Thyroid gland (tissue), 4 donors: ENCODE results near the gene SLC25A15. TPM values are rescaled to one million over a fixed set of nuclear protein-coding genes. Genes with fewer than 3 reads are reported as not detected.
"Not testable (repeated sequence)": the region's sequence is repeated elsewhere in the genome, so short reads cannot be mapped to it uniquely, and the experiment has no call there.

Experiments
- DNase-seq, 2 donors: peaks; one replicate each; pipeline ENCODE4 v3.0.0-alpha.2; 2019
- H3K27ac ChIP-seq, 3 donors: fragments of 200-600 bp; sonication (generic); 1 replicate in 2 of 3; 2 replicates in 1 of 3; pipeline ENCODE4 v1.5.1; 2016 to 2019; ENCODE audit warnings: mild to moderate bottlenecking in 1 of 3, moderate library complexity in 1 of 3
- H3K27me3 ChIP-seq: fragments of 200-600 bp; sonication (generic); one replicate; pipeline ENCODE4 v1.5.1; 2019
- H3K36me3 ChIP-seq, 2 donors: fragments of 200-600 bp; sonication (generic); one replicate each; pipeline ENCODE4 v1.5.1; 2016 to 2019
- H3K4me1 ChIP-seq, 2 donors: fragments of 200-600 bp; sonication (generic); one replicate each; pipeline ENCODE4 v1.5.1; 2017 to 2019
- H3K4me3 ChIP-seq, 3 donors: fragments of 200-600 bp; sonication (generic); replicated peaks in 1 of 3; 1 replicate in 2 of 3; 2 replicates in 1 of 3; pipeline ENCODE4 v1.5.1; 2016; ENCODE audit warnings: mild to moderate bottlenecking in 1 of 3
- H3K9me3 ChIP-seq: fragments of 200-600 bp; sonication (generic); one replicate; pipeline ENCODE4 v1.5.1; 2017
- POLR2A ChIP-seq, 2 donors: fragments of 450-650 bp; IDR thresholded peaks; one replicate each; pipeline ENCODE4 v1.6.1; 2017; ENCODE audit warnings: antibody characterized with exemption in 2 of 2, mild to moderate bottlenecking in 2 of 2, moderate library complexity in 1 of 2
- WGBS, 2 donors: methylation state at CpG; one replicate each; pipeline ENCODE4 v1.1.5; 2017; 5-methylcytosine and 5-hydroxymethylcytosine counted together
- intact Hi-C: fragments of 100-400 bp; cut with DNase I; formaldehyde crosslinking; loops from one replicate; pipeline ENCODE4 v1.15.1; 2023
- total RNA-seq, 4 donors: library from RNA; depleted of rRNA; stranded (reverse); fragments of >200 nt; gene quantifications; one replicate each; pipeline ENCODE4 v1.2.3, GENCODE V29; 2016
- TF ChIP-seq, protein P1 (sequence below), 6 experiments: fragments of 200-600 bp in 3 of 6; fragments of 450-650 bp in 3 of 6; sonication (generic) in 3 of 6; IDR thresholded peaks; one replicate each; pipeline ENCODE4 v1.5.1; 2016 to 2019; ENCODE audit warnings: antibody characterized with exemption in 6 of 6, mild to moderate bottlenecking in 2 of 6, inconsistent platforms in 1 of 6, moderate library complexity in 1 of 6

The SLC25A15 gene
- total RNA-seq, 4 donors from 2014 or later, result 12.8 to 19.5 (median 13.6) TPM

DNA sequence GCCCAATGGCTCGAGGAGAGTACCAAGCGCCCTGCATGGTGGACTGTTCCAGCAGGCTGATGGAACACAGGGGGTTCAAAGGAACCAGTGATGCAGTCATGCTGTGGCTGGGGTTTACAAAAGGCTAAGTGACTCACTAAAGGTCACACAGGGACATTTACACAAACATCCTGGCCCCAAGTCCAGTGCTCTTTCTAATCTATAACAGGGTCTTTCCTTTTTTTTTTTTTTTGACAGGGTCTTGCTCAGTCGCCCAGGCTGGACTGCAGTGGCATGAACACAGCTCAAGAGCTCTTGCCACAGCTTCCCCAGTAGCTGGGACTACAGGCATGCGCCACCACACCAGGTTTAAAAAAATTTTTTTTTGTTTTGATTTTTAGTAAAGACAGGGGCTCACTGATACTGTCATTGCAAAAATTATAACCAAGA, 2.8 kb upstream of the SLC25A15 start:
- Histone ChIP-seq H3K4me1 (peaks cover 38% of the 10 kb centered on the region in 2 donors), H3K27me3 (no peaks in the 10 kb centered on the region), H3K4me3 (no peak overlapping the region), H3K27ac (peak overlapping the region in 2 of 3 donors; percentile 84 to 93), H3K9me3 (no peaks in the 10 kb centered on the region), H3K36me3 (no peaks in the 10 kb centered on the region)
- no peak for DNase-seq
- intact Hi-C loops, result no loop called here
- 87 to 89% methylated on average over 4 of the region's 4 CpGs for WGBS, 2 donors
- no peak for TF ChIP-seq POLR2A (IDR thresholded peaks at IDR 0.05)
- TF ChIP-seq, protein P1, sequence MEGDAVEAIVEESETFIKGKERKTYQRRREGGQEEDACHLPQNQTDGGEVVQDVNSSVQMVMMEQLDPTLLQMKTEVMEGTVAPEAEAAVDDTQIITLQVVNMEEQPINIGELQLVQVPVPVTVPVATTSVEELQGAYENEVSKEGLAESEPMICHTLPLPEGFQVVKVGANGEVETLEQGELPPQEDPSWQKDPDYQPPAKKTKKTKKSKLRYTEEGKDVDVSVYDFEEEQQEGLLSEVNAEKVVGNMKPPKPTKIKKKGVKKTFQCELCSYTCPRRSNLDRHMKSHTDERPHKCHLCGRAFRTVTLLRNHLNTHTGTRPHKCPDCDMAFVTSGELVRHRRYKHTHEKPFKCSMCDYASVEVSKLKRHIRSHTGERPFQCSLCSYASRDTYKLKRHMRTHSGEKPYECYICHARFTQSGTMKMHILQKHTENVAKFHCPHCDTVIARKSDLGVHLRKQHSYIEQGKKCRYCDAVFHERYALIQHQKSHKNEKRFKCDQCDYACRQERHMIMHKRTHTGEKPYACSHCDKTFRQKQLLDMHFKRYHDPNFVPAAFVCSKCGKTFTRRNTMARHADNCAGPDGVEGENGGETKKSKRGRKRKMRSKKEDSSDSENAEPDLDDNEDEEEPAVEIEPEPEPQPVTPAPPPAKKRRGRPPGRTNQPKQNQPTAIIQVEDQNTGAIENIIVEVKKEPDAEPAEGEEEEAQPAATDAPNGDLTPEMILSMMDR (IDR thresholded peaks at IDR 0.05), result no peak

DNA sequence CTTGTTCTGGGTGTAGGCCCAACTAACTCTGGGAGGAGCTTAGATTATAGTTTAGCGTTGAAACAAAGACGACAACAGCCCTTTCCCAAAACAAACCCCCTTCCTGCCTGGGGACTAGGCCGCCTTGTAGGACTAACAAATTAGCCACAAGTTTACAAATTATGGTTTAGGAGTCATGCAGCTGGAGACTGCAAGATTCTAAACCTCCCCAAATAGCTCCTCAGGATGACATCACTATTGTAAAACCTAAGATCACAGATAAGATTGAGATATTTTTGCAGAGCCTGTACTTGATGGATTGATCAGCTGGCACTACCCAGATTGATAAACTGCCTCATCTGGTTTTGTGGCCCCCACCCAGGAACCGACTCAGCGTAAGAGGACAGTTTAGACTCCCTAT, 2.3 kb upstream of the SLC25A15 start:
- Histone ChIP-seq H3K9me3 (no peaks in the 10 kb centered on the region), H3K27ac (peak overlapping the region in 2 of 3 donors; percentile 84 to 93), H3K27me3 (no peaks in the 10 kb centered on the region), H3K4me1 (peaks cover 38 to 39% of the 10 kb centered on the region in 2 donors), H3K4me3 (no peak overlapping the region), H3K36me3 (no peaks in the 10 kb centered on the region)
- TF ChIP-seq, protein P1 (IDR thresholded peaks at IDR 0.05), result no peak
- no peak for TF ChIP-seq POLR2A (IDR thresholded peaks at IDR 0.05)
- 86 to 92% methylated on average over 5 of the region's 5 CpGs for WGBS, 2 donors
- intact Hi-C loops, result no loop called here
- DNase-seq, result no peak

DNA sequence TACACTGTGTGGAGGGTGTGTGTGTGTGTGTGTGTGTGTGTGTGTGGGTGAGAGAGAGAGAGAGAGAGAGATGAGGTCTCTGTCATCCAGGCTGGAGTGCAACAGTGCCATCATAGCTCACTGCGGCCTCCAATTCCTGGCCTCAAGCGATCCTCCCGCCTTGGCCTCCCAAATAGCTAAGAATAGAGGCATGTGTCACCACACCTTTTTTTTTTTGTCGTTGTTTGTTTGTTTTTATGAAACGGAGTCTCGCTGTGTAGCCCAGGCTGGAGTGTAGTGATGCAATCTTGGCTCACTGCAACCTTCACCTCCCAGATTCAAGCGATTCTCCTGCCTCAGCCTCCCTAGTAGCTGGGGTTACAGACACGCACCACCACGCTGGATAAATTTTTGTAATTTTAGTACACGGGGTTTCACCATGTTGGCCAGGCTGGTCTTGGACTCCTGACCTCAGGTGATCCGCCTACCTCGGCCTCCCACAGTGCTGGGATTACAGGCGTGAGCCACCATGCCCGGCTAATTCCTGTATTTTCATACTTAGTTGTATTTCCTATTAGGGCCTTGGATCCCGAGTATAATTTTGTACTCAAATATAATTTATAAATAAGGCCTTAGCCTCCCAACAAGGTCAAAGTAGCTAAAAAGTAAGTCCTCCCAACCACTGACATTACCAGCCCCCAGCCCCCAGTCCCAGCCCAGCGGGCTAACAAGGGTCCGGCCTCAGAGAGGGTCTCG, 704 bp upstream of the SLC25A15 start:
- H3K9me3 ChIP-seq, H3K36me3 ChIP-seq, intact Hi-C loops, DNase-seq, H3K27me3 ChIP-seq: not testable (repeated sequence)
- 65 to 67% methylated on average over 18 of the region's 18 CpGs for WGBS, 2 donors
- Histone ChIP-seq H3K4me1 (peaks cover 43 to 46% of the 10 kb centered on the region in 2 donors), H3K4me3 (peak overlapping the region; percentile 10 to 74 (median 46)), H3K27ac (peak overlapping the region; percentile 81 to 93 (median 91))

DNA sequence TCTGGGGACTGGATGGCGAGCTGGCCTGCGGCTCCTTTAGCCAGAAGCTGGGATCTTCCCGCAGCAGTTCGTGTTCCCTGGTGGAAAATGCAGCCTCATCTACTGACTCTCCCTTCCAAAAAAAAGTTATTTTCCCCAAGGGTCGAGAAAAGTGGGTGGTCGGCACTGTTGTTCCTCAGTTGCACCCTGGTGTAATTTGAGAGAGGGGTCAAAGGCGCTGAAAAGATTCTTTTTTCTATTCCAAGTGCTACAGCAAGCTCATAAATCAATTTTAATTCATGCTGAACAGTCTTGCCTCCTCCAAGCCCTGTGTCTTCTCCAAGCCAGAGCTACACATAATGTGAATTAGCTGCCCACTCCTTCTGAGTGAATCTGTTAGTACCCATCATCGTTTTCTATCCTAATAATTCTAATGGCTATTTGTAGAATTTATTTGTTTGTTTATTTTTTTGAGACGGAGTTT, 774 bp downstream of the SLC25A15 start:
- Histone ChIP-seq H3K4me3 (peak overlapping the region; percentile 10 to 46 (median 40)), H3K9me3 (no peaks in the 10 kb centered on the region), H3K36me3 (no peaks in the 10 kb centered on the region), H3K4me1 (peaks cover 28 to 33% of the 10 kb centered on the region in 2 donors), H3K27me3 (no peaks in the 10 kb centered on the region), H3K27ac (peak overlapping the region; percentile 81 to 93 (median 91))
- DNase-seq, result no peak
- TF ChIP-seq, protein P1 (IDR thresholded peaks at IDR 0.05), result no peak
- intact Hi-C loops, result loop anchor here (10.0 kb wide), 1 partner anchor 135 kb away; no protein-coding TSS in a partner anchor
- 19 to 26% methylated on average over 9 of the region's 9 CpGs for WGBS, 2 donors

DNA sequence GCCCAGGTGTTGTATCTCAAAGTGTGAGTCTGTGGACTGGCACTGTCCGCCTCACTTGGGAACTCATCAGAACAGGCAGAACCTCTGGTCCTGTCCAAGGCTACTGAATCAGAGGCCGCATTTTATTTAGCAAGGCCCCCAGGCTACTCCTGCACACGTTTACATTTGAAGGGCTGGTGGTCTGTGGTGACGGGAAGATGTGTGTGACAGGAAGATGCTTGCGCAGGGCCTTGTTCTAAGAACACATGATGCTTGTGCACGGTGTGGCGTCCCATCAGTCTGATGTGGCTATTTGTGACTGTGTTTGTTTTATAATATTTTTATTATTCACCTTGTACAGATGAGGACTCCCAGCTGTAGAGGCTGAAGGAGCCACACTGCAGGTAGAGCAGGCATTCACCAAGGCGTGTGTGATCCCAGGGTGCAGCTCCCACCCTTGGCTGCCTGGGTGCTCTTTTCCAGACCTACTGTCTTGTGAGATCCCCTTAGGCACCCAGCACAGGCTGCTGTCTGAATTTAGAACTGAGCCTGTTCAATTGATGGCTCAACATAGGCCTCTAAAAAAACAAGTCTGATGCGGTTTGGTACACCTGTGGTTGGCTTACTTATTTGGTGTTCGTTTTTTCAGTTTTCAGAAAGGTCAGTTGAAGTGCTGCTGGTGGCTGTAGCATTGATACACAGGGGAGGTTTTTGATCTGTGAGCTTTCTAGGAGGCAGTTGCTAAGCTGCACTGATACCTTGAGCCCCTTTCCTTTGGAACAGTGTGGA, 3.1 kb downstream of the SLC25A15 start:
- Histone ChIP-seq H3K27ac (peak overlapping the region in 1 of 3 donors; percentile 32), H3K9me3 (no peaks in the 10 kb centered on the region), H3K4me3 (no peak overlapping the region), H3K27me3 (no peaks in the 10 kb centered on the region), H3K36me3 (no peaks in the 10 kb centered on the region), H3K4me1 (peaks cover 30 to 37% of the 10 kb centered on the region in 2 donors)
- WGBS, 2 donors, result 83 to 86% methylated on average over 10 of the region's 10 CpGs
- intact Hi-C loops, result loop anchor here (10.0 kb wide), 1 partner anchor 132 kb away; no protein-coding TSS in a partner anchor
- DNase-seq, result no peak
- TF ChIP-seq POLR2A (IDR thresholded peaks at IDR 0.05), result no peak
- TF ChIP-seq, protein P1 (IDR thresholded peaks at IDR 0.05), result no peak
